Measurements from ENCODE around the gene LRRN2.

DNA sequence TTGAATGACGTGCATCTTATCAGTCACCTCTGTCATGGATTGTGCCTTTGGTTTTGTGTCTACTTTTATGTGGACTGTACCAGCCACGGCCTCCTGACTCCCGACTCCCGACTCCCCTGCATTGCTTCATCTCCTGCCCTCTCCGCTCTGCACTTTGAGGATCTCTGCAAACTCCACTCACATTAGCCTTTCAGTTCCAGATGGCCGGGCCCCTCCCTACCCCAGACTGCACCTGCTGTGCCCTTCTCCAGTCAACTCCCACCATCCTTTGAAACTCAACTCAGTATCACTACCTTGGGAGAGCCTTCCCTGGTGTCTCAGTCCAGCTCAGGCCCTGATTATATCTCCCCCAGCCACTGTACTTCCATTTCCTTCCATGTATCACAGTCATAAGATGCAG, 97.9 kb downstream of the LRRN2 start:
- TF ChIP-seq, protein P1, sequence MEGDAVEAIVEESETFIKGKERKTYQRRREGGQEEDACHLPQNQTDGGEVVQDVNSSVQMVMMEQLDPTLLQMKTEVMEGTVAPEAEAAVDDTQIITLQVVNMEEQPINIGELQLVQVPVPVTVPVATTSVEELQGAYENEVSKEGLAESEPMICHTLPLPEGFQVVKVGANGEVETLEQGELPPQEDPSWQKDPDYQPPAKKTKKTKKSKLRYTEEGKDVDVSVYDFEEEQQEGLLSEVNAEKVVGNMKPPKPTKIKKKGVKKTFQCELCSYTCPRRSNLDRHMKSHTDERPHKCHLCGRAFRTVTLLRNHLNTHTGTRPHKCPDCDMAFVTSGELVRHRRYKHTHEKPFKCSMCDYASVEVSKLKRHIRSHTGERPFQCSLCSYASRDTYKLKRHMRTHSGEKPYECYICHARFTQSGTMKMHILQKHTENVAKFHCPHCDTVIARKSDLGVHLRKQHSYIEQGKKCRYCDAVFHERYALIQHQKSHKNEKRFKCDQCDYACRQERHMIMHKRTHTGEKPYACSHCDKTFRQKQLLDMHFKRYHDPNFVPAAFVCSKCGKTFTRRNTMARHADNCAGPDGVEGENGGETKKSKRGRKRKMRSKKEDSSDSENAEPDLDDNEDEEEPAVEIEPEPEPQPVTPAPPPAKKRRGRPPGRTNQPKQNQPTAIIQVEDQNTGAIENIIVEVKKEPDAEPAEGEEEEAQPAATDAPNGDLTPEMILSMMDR (IDR thresholded peaks at IDR 0.05): no peak
- no peak for TF ChIP-seq POLR2A (IDR thresholded peaks at IDR 0.05)
